Kidney (tissue), 14 donors: ENCODE results near the gene TENT4A. TPM values are rescaled to one million over a fixed set of nuclear protein-coding genes. Genes with fewer than 3 reads are reported as not detected.

Experiments used
- DNase-seq, 5 donors: peaks; one replicate each; pipeline ENCODE4 v3.0.0-alpha.2; 2013 to 2020
- FAIRE-seq: peaks from 2 replicates; lab custom pipeline; 2012; peaks lifted over from hg19 to GRCh38; lab: Jason Lieb, UNC
- H3K27ac ChIP-seq, 2 donors: one replicate each; pipeline ENCODE4 v1.7.0; 2013; ENCODE audit warnings: low read depth in 2 of 2, low read length in 2 of 2, inconsistent platforms in 1 of 2
- H3K27me3 ChIP-seq: one replicate; pipeline ENCODE4 v1.7.1; 2013; ENCODE audit warnings: low read length, inconsistent platforms; ENCODE audit not compliant: control insufficient read depth, insufficient read depth
- H3K36me3 ChIP-seq, 3 donors: one replicate each; pipeline versions ENCODE4 v1.7.0 to v1.7.1; 2013; ENCODE audit warnings: low read length in 3 of 3, control low read depth in 1 of 3, inconsistent platforms in 1 of 3; ENCODE audit not compliant: insufficient read depth in 3 of 3, control insufficient read depth in 2 of 3
- H3K4me1 ChIP-seq, 3 donors: one replicate each; pipeline versions ENCODE4 v1.7.0 to v1.7.1; 2013; ENCODE audit warnings: low read length in 3 of 3, inconsistent platforms in 1 of 3, low read depth in 1 of 3; ENCODE audit not compliant: control insufficient read depth in 2 of 3, insufficient read depth in 2 of 3
- H3K4me3 ChIP-seq, 3 donors: one replicate each; pipeline versions ENCODE4 v1.7.0 to v1.8.1; 2013; ENCODE audit warnings: low read length in 3 of 3, control low read depth in 1 of 3, inconsistent platforms in 1 of 3
- H3K9ac ChIP-seq, 3 donors: one replicate each; pipeline versions ENCODE4 v1.7.0 to v1.7.1; 2013; ENCODE audit warnings: low read length in 3 of 3, control low read depth in 1 of 3, inconsistent platforms in 1 of 3
- H3K9me3 ChIP-seq, 3 donors: one replicate each; pipeline versions ENCODE4 v1.7.0 to v1.7.1; 2013; ENCODE audit warnings: low read length in 3 of 3, control low read depth in 1 of 3, inconsistent platforms in 1 of 3; ENCODE audit not compliant: control insufficient read depth in 2 of 3, insufficient read depth in 1 of 3
- intact Hi-C: fragments of 100-400 bp; cut with DNase I; formaldehyde crosslinking; loops from one replicate; pipeline ENCODE4 v1.11.1; 2022
- polyA plus RNA-seq: library from polyadenylated mRNA; stranded (reverse); fragments of 350-450 nt; fragmentation: Illumina TruSeq; extraction: RNeasy Lipid Tissue Mini Kit (QIAGEN cat#74804); gene quantifications from one replicate; pipeline ENCODE4 v1.2.3, GENCODE V29; 2014; ENCODE audit warnings: low read depth, low replicate concordance; ENCODE audit not compliant: insufficient read depth
- total RNA-seq: library from RNA; stranded (reverse); fragmentation: NEBNext Ultra II Directional; extraction: Animal tissue kit (Norgen Biotek cat#: 25700); gene quantifications from one replicate; pipeline ENCODE4 v1.2.1, GENCODE V29; 2021
- TF ChIP-seq, protein P1 (sequence below): IDR thresholded peaks from 3 replicates; pipeline ENCODE4 v1.5.1; 2012; ENCODE audit warnings: mild to moderate bottlenecking, moderate library complexity, borderline replicate concordance; ENCODE audit not compliant: insufficient read depth; ENCODE audit errors: extremely low read depth
- donor health status: control.
- donor health status: control.
- donor health status: control.
- donor health status: control.
- donor health status: control.
- donor health status: DM: yes; HTN: yes; CAD: no.
- donor health status: Normal renal cell carcinoma (clear cell type).

The TENT4A gene
- total and polyA plus RNA-seq, 2 donors from 2014 or later, result 4.8 to 22.8 TPM

DNA sequence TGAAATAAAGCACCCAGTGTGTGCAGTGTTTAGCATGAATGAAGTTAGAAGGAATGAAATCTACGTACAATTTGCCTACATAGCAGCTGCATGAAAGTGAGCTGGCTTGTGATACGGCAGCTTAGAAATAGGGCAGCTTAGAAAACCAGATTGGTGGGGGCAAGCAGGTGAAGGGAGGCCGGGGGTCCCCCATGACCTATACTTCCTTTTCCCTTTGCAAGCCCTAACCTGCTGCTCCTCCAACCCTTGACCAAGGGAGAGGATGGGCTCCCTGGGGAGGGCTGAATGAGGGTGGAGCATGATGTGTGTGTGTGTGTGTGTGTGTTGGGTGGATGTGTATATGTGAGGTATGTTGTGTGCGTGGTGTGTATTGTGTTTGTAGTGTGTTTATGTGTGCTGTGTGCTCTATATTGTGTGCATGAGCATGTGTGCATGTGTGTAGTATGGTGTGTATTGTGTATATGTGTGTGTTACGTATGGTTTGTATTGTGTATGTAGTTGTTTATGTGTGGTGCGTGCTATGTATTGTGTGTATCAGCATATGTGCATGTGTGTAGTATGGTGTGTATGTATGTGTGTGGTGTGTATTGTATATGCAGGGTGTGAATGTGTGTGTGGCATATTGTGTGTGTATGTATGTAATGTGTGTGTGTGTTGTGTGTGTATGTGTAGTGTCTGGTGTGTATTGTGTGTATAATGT is 72.1 kb downstream of the TENT4A start:
- DNase-seq, result no peak
- no peaks in the 10 kb centered on the region for H3K36me3 ChIP-seq
- H3K27ac ChIP-seq, result no peak overlapping the region
- no peaks in the 10 kb centered on the region for H3K4me1 ChIP-seq
- no peaks in the 10 kb centered on the region for H3K27me3 ChIP-seq
- H3K9ac ChIP-seq, result no peak overlapping the region
- intact Hi-C loops, result no loop called here
- H3K9me3 ChIP-seq, result no peaks in the 10 kb centered on the region
- no peak for FAIRE-seq
- TF ChIP-seq, protein P1, sequence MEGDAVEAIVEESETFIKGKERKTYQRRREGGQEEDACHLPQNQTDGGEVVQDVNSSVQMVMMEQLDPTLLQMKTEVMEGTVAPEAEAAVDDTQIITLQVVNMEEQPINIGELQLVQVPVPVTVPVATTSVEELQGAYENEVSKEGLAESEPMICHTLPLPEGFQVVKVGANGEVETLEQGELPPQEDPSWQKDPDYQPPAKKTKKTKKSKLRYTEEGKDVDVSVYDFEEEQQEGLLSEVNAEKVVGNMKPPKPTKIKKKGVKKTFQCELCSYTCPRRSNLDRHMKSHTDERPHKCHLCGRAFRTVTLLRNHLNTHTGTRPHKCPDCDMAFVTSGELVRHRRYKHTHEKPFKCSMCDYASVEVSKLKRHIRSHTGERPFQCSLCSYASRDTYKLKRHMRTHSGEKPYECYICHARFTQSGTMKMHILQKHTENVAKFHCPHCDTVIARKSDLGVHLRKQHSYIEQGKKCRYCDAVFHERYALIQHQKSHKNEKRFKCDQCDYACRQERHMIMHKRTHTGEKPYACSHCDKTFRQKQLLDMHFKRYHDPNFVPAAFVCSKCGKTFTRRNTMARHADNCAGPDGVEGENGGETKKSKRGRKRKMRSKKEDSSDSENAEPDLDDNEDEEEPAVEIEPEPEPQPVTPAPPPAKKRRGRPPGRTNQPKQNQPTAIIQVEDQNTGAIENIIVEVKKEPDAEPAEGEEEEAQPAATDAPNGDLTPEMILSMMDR, result no peak
- peak overlapping the region in 1 of 3 donors; percentile 9 for H3K4me3 ChIP-seq

DNA sequence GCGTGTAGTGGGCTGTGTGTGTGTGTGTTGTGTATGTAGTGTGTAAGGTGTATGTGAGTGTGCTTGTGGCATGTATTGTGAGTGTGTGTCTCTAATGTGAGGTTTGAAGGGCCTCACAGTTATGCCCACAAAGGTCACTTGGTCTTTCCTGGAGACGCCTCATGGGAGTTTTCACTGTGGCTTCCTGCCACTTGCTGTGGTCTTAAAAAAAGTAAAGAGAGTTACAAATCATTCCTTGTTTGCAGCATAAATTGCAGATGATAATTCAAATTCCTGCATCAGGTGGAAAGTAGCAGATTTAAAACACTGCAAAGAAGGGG is 72.6 kb downstream of the TENT4A start:
- TF ChIP-seq, protein P1, result no peak
- Histone ChIP-seq H3K4me1 (no peaks in the 10 kb centered on the region), H3K4me3 (no peak overlapping the region), H3K9ac (no peak overlapping the region), H3K27me3 (no peaks in the 10 kb centered on the region), H3K9me3 (no peaks in the 10 kb centered on the region), H3K27ac (no peak overlapping the region), H3K36me3 (no peaks in the 10 kb centered on the region)
- intact Hi-C loops, result no loop called here
- DNase-seq (no peak), FAIRE-seq (no peak)

DNA sequence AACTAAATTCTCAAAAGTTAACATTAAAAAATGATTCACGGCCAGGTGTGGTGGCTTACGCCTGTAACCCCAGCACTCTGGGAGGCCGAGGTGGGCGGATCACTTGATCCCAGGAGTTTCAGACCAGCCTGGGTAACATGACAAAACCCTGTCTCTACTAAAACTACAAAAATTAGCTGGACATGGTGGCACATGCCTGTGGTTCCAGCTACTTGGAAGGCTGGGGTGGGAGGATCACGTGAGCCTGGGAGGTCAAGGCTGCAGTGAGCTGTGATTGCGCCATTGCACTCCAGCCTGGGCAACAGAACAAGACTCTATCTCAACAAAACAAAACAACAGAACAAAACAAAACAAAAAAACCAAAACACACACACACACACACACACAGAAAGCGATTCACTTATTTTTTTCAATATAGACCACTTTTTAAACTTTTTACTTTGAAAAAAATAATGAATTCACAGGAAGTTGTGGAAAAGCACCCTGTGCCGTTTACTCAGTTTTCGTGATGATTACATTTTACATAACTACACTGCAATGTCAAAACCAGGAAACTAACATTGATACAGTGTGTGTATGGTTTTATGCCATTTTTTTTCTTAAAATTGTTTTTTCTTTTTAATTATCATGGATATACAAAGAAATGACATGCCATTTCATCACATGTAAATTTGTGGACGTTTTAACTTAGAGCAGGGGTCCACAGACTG is 73.7 kb downstream of the TENT4A start:
- DNase-seq (no peak), FAIRE-seq (no peak)
- Histone ChIP-seq H3K4me1 (no peaks in the 10 kb centered on the region), H3K36me3 (no peaks in the 10 kb centered on the region), H3K27ac (no peak overlapping the region), H3K9me3 (no peaks in the 10 kb centered on the region), H3K27me3 (no peaks in the 10 kb centered on the region), H3K4me3 (no peak overlapping the region), H3K9ac (no peak overlapping the region)
- TF ChIP-seq, protein P1, result no peak
- intact Hi-C loops, result no loop called here
